ENCODE data around the gene C13orf46. TPM values are rescaled to one million over a fixed set of nuclear protein-coding genes. Genes with fewer than 3 reads are reported as not detected.

C13orf46 gene
- total RNA-seq, 4 donors from 2014 or later = 0.31 to 6.6 (median 5.9) TPM; not detected in 1

- TF ChIP-seq POLR2A (IDR thresholded peaks at IDR 0.05) = no peak
- 80 to 95% methylated on average over 3 to 10 of the region's 21 CpGs for WGBS, 2 donors (ENCODE audit: low coverage in 1 of 2)
- no peaks in the 10 kb centered on the region for H3K36me3 ChIP-seq
- no peak for ATAC-seq
- H3K9me3 ChIP-seq = no peaks in the 10 kb centered on the region
- H3K27ac ChIP-seq = no peak overlapping the region
- no peak overlapping the region for H3K4me3 ChIP-seq
- no peaks in the 10 kb centered on the region for H3K4me1 ChIP-seq
- H3K27me3 ChIP-seq = no peaks in the 10 kb centered on the region
Measured at GRCh38 chr13:113964251-113964995, 9.5 kb downstream of the C13orf46 start.

DNA sequence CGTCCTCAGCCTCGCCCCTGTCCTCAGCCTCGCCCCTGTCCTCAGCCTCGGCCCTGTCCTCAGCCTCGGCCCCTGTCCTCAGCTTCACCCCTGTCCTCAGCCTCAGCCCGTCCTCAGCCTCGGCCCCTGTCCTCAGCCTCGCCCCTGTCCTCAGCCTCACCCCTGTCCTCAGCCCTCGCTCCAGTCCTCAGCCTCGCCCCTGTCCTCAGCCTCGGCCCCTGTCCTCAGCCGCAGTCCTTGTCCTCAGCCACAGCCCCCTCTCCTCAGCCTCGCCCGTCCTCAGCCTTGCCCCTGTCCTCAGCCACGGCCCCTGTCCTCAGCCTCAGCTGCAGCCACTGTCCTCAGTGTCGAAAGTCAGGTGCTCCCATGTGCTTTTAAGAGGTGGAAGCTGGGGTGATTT is 10.5 kb downstream of the C13orf46 start:
- ATAC-seq = no peak
- WGBS, 2 donors (ENCODE audit: low coverage in 1 of 2) = 86 to 92% methylated on average over 8 to 16 of the region's 16 CpGs
- no peaks in the 10 kb centered on the region for H3K27me3 ChIP-seq

DNA sequence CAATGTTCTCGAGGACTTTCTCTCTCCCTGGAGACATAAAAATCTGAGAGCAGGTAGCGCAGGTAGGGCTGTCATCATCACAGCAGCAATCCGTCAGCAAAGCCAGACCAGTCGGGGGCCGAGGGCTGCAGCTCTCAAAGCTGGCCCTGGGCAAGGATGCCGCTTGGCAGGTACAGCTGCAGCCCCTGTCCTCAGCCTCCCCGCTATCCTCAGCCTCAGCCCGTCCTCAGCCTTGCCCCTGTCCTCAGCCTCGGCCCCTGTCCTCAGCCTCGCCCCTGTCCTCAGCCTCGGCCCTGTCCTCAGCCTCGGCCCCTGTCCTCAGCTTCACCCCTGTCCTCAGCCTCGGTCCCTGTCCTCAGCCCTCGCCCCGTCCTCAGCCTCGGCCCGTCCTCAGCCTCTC is 10.9 kb downstream of the C13orf46 start:
- no peaks in the 10 kb centered on the region for H3K27me3 ChIP-seq
- TF ChIP-seq EP300 (IDR thresholded peaks at IDR 0.05) (no peak), POLR2A (IDR thresholded peaks at IDR 0.05) (no peak), POLR2AphosphoS5 (IDR thresholded peaks at IDR 0.05) (no peak)
- TF ChIP-seq, protein P1, sequence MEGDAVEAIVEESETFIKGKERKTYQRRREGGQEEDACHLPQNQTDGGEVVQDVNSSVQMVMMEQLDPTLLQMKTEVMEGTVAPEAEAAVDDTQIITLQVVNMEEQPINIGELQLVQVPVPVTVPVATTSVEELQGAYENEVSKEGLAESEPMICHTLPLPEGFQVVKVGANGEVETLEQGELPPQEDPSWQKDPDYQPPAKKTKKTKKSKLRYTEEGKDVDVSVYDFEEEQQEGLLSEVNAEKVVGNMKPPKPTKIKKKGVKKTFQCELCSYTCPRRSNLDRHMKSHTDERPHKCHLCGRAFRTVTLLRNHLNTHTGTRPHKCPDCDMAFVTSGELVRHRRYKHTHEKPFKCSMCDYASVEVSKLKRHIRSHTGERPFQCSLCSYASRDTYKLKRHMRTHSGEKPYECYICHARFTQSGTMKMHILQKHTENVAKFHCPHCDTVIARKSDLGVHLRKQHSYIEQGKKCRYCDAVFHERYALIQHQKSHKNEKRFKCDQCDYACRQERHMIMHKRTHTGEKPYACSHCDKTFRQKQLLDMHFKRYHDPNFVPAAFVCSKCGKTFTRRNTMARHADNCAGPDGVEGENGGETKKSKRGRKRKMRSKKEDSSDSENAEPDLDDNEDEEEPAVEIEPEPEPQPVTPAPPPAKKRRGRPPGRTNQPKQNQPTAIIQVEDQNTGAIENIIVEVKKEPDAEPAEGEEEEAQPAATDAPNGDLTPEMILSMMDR (IDR thresholded peaks at IDR 0.05) = no peak
- H3K36me3 ChIP-seq = no peaks in the 10 kb centered on the region
- no peak overlapping the region for H3K27ac ChIP-seq
- WGBS, 2 donors (ENCODE audit: low coverage in 1 of 2) = 79 to 85% methylated on average over 8 to 10 of the region's 17 CpGs
- no peaks in the 10 kb centered on the region for H3K4me1 ChIP-seq
- H3K9me3 ChIP-seq = no peaks in the 10 kb centered on the region
- no peak for ATAC-seq
- no peak overlapping the region for H3K4me3 ChIP-seq

More for the DNA sequence above, 10.5 kb downstream of the C13orf46 start:
- no peak overlapping the region for H3K4me3 ChIP-seq
- H3K9me3 ChIP-seq = no peaks in the 10 kb centered on the region
- H3K36me3 ChIP-seq = no peaks in the 10 kb centered on the region
- TF ChIP-seq EP300 (IDR thresholded peaks at IDR 0.05) (no peak), POLR2AphosphoS5 (IDR thresholded peaks at IDR 0.05) (no peak), POLR2A (IDR thresholded peaks at IDR 0.05) (no peak)
- TF ChIP-seq, protein P1 (IDR thresholded peaks at IDR 0.05) = no peak
- no peak overlapping the region for H3K27ac ChIP-seq
- no peaks in the 10 kb centered on the region for H3K4me1 ChIP-seq

GRCh38 chr13:113962386-113962785 is 11.5 kb downstream of the C13orf46 start:
- Histone ChIP-seq H3K4me1 (no peaks in the 10 kb centered on the region), H3K36me3 (no peaks in the 10 kb centered on the region), H3K27me3 (no peaks in the 10 kb centered on the region), H3K4me3 (no peak overlapping the region), H3K9me3 (no peaks in the 10 kb centered on the region), H3K27ac (no peak overlapping the region)
- no peak for ATAC-seq
- TF ChIP-seq POLR2AphosphoS5 (IDR thresholded peaks at IDR 0.05) (no peak), POLR2A (IDR thresholded peaks at IDR 0.05) (no peak), EP300 (IDR thresholded peaks at IDR 0.05) (no peak)
- TF ChIP-seq, protein P1 (IDR thresholded peaks at IDR 0.05) = no peak
- 76% methylated on average over 7 of the region's 11 CpGs; no CpG with 5 or more reads in 1 of the 2 donors for WGBS, 2 donors (ENCODE audit: low coverage in 1 of 2)

DNA sequence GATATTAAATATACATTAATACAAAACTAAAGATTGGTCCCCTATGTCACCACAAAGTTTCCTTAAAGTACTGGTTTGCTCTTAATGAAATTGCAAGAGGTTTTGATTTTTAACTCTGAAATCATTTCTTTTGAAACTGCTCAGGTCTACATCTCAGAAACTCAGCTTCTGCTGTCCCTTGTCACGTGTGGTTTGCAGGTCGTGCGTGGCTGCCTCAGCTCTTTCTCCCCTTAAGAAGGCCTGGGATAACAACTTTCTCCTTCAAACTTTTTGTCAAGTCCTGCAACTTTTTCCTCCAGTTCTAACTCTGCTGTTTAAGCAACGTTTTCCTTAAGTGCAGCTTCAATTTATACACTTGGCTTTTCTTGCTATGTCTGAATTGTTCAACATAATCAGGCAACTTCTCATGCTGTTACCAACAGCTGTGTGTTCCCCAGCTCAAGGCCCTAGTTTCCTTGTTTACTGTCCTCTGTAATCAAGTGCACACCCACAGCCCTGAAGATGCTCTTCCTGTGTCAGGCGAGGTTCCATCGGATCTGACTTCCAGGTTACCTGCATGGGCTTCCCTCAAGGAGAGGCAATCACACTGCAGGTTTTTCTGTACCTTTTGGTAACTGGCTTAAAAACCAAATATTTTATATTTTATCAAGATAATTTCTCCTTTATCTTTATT is 13.5 kb downstream of the C13orf46 start:
- Histone ChIP-seq H3K4me1 (no peaks in the 10 kb centered on the region), H3K27me3 (no peaks in the 10 kb centered on the region), H3K27ac (no peak overlapping the region), H3K36me3 (no peaks in the 10 kb centered on the region), H3K9me3 (no peaks in the 10 kb centered on the region), H3K4me3 (no peak overlapping the region)
- TF ChIP-seq EP300 (IDR thresholded peaks at IDR 0.05) (no peak), POLR2AphosphoS5 (IDR thresholded peaks at IDR 0.05) (no peak), POLR2A (IDR thresholded peaks at IDR 0.05) (no peak)
- TF ChIP-seq, protein P1 (IDR thresholded peaks at IDR 0.05) = no peak
- 77 to 80% methylated on average over 6 of the region's 6 CpGs for whole genome bisulfite sequencing, 2 donors (ENCODE audit: low coverage in 1 of 2)
- ATAC-seq = no peak

All from gastroesophageal sphincter (tissue), 4 donors.